ENCODE results near the gene DHRS9. TPM values are rescaled to one million over a fixed set of nuclear protein-coding genes. Genes with fewer than 3 reads are reported as not detected.
A peak's percentile ranks its signal among the peaks of the same experiment; 100 is the strongest.

DHRS9 gene
- total RNA-seq, 1 donor from 2014 or later: not detected

DNA sequence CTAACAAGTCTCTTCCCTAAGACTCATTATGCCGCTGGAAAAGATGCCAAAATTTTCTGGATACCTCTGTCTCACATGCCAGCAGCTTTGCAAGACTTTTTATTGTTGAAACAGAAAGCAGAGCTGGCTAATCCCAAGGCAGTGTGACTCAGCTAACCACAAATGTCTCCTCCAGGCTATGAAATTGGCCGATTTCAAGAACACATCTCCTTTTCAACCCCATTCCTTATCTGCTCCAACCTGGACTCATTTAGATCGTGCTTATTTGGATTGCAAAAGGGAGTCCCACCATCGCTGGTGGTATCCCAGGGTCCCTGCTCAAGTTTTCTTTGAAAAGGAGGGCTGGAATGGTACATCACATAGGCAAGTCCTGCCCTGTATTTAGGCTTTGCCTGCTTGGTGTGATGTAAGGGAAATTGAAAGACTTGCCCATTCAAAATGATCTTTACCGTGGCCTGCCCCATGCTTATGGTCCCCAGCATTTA is 26.3 kb downstream of the DHRS9 start:
- TF ChIP-seq, protein P1, sequence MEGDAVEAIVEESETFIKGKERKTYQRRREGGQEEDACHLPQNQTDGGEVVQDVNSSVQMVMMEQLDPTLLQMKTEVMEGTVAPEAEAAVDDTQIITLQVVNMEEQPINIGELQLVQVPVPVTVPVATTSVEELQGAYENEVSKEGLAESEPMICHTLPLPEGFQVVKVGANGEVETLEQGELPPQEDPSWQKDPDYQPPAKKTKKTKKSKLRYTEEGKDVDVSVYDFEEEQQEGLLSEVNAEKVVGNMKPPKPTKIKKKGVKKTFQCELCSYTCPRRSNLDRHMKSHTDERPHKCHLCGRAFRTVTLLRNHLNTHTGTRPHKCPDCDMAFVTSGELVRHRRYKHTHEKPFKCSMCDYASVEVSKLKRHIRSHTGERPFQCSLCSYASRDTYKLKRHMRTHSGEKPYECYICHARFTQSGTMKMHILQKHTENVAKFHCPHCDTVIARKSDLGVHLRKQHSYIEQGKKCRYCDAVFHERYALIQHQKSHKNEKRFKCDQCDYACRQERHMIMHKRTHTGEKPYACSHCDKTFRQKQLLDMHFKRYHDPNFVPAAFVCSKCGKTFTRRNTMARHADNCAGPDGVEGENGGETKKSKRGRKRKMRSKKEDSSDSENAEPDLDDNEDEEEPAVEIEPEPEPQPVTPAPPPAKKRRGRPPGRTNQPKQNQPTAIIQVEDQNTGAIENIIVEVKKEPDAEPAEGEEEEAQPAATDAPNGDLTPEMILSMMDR (IDR thresholded peaks at IDR 0.05): no peak
- Mint-ChIP-seq H3K27ac (ENCODE audit: unreplicated experiment) (peak overlapping the region; percentile 73), H3K4me1 (ENCODE audit: low read depth) (peaks cover 33% of the 10 kb centered on the region), H3K4me3 (ENCODE audit: unreplicated experiment) (peak overlapping the region; percentile 26), H3K27me3 (ENCODE audit: low read depth) (peaks cover 4% of the 10 kb centered on the region), H3K36me3 (ENCODE audit: low read depth) (no peaks in the 10 kb centered on the region), H3K9me3 (ENCODE audit: low read depth) (peaks cover 2% of the 10 kb centered on the region)
- no peak for DNase-seq (ENCODE audit: low spot score)

DNA sequence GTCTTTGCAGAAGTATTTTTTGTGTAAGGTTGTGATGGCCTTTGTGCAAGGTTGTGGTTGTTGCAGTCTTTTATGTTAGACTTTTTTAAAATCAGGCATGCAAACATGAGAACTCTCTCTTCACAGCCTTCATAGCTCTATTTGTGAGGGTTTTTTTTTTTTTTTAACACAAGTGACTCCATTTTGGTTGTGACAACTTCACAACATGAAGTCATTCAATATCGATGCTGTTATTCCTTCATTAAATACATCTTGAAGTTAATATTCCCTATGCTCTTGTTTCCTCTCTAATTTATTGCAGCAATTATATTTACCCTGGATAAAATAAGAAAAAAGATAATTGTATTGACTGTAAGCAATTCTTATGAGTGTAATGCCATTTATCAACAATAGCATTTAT is 35.5 kb downstream of the DHRS9 start:
- H3K4me3 Mint-ChIP-seq (ENCODE audit: unreplicated experiment): no peak overlapping the region
- H3K27me3 Mint-ChIP-seq (ENCODE audit: low read depth): peaks cover 20% of the 10 kb centered on the region
- no peaks in the 10 kb centered on the region for H3K9me3 Mint-ChIP-seq (ENCODE audit: low read depth)
- DNase-seq (ENCODE audit: low spot score): no peak
- H3K36me3 Mint-ChIP-seq (ENCODE audit: low read depth): no peaks in the 10 kb centered on the region
- H3K27ac Mint-ChIP-seq (ENCODE audit: unreplicated experiment): no peak overlapping the region
- H3K4me1 Mint-ChIP-seq (ENCODE audit: low read depth): no peaks in the 10 kb centered on the region
- TF ChIP-seq, protein P1 (IDR thresholded peaks at IDR 0.05): no peak

DNA sequence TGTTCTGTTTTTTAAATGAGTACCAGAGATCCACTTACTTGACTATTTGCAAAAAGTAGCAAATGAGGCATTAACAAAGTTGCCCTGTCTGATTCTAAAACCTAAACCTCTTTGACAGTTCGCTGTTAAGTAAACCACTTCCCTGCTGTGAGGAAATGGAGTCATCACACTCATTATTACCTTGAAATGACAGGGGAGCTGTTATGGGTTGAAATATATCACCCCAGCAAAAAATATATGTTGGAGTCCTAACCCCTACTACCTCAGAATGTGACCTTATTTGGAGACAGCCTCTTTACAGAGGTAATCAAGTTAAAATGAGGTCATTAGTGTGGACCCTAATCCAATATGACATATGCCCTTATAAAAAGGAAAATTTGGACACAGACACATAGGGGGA is 36.1 kb downstream of the DHRS9 start:
- H3K9me3 Mint-ChIP-seq (ENCODE audit: low read depth): no peaks in the 10 kb centered on the region
- no peak overlapping the region for H3K27ac Mint-ChIP-seq (ENCODE audit: unreplicated experiment)
- peaks cover 20% of the 10 kb centered on the region for H3K27me3 Mint-ChIP-seq (ENCODE audit: low read depth)
- no peaks in the 10 kb centered on the region for H3K4me1 Mint-ChIP-seq (ENCODE audit: low read depth)
- H3K36me3 Mint-ChIP-seq (ENCODE audit: low read depth): no peaks in the 10 kb centered on the region
- TF ChIP-seq, protein P1 (IDR thresholded peaks at IDR 0.05): no peak
- H3K4me3 Mint-ChIP-seq (ENCODE audit: unreplicated experiment): no peak overlapping the region
- DNase-seq (ENCODE audit: low spot score): no peak

DNA sequence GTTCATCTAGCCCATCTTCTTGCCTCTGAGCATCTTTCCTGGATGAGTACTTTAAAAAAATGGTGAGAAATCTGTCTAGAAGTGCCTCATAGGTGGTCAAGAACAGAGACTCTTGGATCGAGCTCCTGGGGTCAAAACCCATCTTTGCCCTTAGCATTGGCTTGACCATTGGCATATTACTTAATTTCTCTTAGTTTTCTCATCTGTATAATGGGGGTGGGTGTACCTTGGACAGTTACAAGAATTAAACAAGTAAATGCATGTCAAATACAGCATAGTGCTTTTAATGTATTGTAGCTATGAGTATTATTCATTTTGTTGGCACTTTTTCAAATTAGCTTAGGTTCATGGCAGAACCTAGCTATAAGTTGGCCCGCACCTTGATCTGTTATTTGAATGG is 36.8 kb downstream of the DHRS9 start:
- H3K9me3 Mint-ChIP-seq (ENCODE audit: low read depth): no peaks in the 10 kb centered on the region
- H3K36me3 Mint-ChIP-seq (ENCODE audit: low read depth): no peaks in the 10 kb centered on the region
- peaks cover 22% of the 10 kb centered on the region for H3K27me3 Mint-ChIP-seq (ENCODE audit: low read depth)

DNA sequence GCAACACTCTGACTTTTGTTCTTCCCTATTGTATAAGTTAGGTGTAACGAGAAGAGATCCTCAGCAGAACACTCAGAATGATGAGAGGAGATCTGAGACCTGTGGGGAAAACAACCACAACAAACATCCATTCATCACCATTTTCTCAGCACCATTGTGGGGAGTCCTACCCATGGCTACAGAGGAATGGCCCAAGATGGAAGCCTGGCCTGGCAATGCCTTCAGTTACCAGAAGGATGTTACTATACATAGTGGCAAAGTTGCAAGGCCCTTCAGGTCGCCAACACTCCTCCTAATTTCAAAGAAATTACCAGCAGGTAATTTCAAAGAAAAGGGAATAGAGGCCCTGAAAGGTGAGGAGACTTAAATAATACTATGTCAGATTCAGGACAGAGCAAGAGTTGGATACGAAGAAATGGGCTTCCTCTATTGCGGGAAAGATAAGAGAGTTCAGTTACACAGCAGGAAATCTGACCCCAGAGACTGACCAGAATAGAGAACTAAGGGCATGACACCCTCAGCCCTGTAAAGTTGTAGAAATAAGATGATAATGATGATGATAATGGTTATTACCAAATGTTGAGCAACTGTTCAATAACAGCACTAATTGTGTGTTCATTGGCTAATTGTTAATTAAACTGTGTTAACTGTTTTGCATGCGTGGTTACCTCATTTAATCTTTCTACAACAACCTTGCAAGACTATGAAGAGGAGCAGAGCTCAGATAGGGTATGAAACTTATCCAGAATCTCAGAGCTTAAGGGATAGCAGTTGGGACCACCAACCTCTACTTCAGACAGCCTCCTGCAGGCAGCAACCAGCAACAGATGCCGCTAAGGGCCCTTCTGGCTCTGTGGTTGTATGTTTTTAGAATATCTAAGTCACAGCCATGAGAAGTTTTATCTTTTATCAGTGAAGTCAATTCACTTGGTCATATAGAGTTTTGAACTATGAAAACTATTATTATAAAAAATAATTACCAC is 37.5 kb downstream of the DHRS9 start:
- Mint-ChIP-seq H3K27ac (ENCODE audit: unreplicated experiment) (no peak overlapping the region), H3K4me1 (ENCODE audit: low read depth) (no peaks in the 10 kb centered on the region), H3K27me3 (ENCODE audit: low read depth) (peaks cover 26% of the 10 kb centered on the region), H3K9me3 (ENCODE audit: low read depth) (no peaks in the 10 kb centered on the region), H3K4me3 (ENCODE audit: unreplicated experiment) (no peak overlapping the region), H3K36me3 (ENCODE audit: low read depth) (no peaks in the 10 kb centered on the region)
- TF ChIP-seq, protein P1 (IDR thresholded peaks at IDR 0.05): no peak
- no peak for DNase-seq (ENCODE audit: low spot score)

More for the DNA sequence above, 36.8 kb downstream of the DHRS9 start:
- Mint-ChIP-seq H3K27ac (ENCODE audit: unreplicated experiment) (no peak overlapping the region), H3K4me3 (ENCODE audit: unreplicated experiment) (no peak overlapping the region), H3K4me1 (ENCODE audit: low read depth) (no peaks in the 10 kb centered on the region)
- TF ChIP-seq, protein P1 (IDR thresholded peaks at IDR 0.05): no peak
- no peak for DNase-seq (ENCODE audit: low spot score)
